Subcutaneous adipose tissue (tissue), 4 donors: Measurements from ENCODE around the gene FAM81A. TPM values are rescaled to one million over a fixed set of nuclear protein-coding genes. Genes with fewer than 3 reads are reported as not detected.

Experiments
- total RNA-seq, 4 donors: library from RNA; depleted of rRNA; stranded (reverse); fragments of >200 nt; gene quantifications; one replicate each; pipeline ENCODE4 v1.1.0, GENCODE V29; 2016
- TF ChIP-seq, protein P1 (sequence below): fragments of 450-650 bp; IDR thresholded peaks from one replicate; pipeline ENCODE4 v1.5.1; 2016; ENCODE audit warnings: low read depth, mild to moderate bottlenecking, control low read depth, antibody characterized with exemption, moderate library complexity

FAM81A gene
- total RNA-seq, 4 donors from 2014 or later = 0.16 to 2.2 (median 0.22) TPM; not detected in 1

DNA sequence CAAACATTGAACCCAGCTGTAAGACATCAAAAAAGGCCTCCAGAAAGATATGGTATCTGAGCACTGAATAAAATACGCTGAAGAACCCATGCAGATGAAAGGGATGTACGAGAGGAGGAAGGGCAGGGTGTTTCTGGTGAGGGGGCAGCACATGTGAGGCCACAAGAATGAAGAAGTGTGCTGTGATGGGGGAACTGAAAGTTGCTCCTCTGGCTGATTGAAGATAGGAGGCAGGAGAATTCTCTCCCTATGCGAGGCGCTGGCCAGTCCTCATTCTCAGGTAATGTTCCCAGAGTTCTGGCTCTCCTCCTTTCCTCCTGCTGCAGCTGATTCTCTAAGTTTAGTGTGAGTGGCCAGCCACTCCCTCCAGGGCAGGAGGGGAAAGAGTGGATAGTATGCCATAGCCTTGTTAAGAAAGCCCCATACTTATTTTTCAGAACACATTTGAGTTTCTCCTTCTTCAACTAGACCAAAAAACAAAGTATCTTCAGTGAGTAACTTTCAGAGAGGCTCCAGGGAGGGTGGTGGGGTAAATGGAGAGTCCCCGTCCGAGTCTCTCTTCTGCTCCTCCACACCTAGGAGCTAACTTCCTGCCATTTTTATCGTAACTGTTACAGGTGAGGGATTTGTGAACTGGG lies 38.4 kb upstream of the FAM81A start:
- TF ChIP-seq, protein P1, sequence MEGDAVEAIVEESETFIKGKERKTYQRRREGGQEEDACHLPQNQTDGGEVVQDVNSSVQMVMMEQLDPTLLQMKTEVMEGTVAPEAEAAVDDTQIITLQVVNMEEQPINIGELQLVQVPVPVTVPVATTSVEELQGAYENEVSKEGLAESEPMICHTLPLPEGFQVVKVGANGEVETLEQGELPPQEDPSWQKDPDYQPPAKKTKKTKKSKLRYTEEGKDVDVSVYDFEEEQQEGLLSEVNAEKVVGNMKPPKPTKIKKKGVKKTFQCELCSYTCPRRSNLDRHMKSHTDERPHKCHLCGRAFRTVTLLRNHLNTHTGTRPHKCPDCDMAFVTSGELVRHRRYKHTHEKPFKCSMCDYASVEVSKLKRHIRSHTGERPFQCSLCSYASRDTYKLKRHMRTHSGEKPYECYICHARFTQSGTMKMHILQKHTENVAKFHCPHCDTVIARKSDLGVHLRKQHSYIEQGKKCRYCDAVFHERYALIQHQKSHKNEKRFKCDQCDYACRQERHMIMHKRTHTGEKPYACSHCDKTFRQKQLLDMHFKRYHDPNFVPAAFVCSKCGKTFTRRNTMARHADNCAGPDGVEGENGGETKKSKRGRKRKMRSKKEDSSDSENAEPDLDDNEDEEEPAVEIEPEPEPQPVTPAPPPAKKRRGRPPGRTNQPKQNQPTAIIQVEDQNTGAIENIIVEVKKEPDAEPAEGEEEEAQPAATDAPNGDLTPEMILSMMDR = no peak

DNA sequence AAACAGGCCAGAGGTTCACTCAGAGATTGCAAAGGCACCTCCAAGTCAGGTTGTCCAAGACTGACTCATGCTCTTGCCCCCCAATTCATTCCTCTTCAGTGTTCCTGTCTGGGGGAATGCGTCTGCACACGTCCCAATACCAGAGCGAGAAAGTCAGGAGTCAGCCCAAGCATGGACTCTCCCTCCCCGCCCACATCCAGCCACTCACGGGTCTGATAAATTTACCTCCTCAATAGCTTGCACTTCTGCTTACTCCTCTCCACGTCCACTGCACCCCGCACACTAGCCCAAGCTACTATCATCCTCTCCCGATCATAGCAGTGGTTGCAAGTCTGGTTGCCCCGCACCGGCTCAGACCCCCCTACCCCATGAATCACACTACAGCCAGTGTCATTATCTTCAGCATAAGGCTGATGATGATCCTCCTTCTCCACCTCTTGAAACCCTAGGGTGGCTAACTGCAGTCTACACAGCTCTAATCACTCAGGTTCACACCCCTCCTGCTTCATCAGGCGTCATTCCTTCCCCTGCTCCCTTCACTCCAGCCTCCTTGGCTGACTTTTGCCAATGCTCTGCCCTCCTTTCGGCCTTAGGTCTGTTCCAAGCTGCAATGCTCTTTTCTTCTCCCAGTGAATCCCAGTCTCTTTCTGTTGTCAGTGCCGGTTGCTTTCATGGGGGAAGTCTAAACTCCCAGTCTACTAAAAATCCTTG lies 37.7 kb upstream of the FAM81A start:
- TF ChIP-seq, protein P1 = no peak

DNA sequence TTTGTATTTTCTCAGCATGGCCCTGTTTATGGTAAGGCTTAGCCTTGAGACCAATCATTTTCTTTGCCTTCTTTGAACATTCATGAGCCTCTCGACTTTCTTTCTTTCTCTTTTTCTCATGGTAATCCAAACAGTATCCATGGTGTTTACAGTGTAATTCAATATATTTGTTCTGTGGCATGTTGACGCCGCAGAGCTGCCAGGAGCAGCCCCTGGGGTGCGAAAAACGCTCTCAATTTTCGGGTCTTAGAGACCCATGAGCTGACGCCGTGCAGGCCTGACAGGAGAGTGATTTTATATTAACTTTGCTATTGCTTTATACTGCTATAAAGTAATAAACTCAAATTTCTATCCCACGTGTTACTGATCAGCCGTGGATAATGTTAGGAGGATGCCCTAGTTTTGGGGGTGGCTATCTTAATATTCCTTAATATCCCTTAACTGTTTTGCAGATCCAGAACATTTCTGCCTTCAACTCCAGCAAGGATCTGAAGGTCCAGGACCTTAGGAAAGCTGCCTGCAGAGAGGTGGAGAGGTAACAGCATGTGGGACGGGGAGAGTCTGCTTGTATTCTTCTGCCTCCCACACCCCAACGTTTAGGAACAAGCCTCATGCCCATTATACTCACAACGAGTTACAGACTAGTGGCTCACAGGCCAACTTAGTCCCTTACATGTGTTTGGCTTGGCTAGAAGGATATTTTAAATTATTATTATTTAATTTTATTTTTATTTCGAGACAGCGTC lies 36.0 kb upstream of the FAM81A start:
- TF ChIP-seq, protein P1 = no peak

DNA sequence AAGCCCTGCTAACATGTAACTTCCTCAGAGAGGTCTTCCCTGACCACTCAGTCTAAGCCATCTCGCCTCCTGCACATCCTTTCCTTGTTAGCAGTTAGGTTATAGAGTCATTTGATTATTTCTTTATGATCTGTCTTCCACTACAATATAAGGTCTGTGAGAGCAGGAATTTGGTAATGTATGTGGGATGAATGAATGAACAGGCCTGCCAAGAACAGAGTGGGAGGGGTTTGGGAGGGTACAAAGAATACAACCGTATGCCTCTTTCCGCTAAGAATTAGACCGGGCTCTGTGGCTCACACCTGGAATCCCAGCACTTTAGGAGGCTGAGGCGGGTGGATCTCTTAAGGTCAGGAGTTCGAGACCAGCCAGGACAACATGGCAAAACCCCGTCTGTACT lies 32.9 kb upstream of the FAM81A start:
- TF ChIP-seq, protein P1 = no peak

DNA sequence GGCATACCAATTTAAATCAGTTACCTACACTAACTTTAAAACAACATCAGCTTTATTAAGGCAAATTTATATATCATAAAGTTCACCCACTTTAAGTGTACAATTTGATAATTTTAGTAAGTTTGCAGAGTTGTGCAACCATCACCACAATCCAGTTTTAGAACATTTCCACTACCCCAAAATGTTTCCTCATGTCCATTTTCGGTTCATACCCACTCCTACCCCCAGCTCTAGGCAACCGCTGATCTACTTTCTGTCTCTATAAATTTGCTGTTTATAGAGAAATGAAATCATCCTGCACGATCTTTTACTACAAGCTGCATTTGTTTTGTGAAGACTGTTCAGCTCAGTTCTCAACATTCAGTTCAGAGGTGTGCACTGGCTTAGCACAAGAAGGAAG lies 31.5 kb upstream of the FAM81A start:
- TF ChIP-seq, protein P1 = no peak

DNA sequence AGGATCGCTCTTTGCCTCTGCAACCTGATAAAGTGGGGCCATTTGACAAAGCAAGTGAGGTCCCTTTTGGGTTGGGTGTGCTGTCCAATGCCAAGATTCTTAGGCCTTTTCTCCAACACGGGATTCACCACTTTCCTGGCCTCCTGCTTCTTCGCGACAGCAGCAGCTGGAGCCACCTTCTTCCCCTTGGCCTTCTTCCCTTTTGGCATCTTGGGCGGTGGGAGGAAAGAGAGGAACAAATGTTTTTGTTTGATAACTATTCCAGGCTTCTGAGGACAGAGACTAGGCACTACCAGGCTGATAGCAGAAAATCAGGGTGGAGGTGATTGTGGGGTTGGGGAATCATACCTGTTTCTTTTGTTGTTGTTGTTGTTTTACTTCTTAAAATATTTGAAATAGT lies 30.0 kb upstream of the FAM81A start:
- TF ChIP-seq, protein P1 = no peak

DNA sequence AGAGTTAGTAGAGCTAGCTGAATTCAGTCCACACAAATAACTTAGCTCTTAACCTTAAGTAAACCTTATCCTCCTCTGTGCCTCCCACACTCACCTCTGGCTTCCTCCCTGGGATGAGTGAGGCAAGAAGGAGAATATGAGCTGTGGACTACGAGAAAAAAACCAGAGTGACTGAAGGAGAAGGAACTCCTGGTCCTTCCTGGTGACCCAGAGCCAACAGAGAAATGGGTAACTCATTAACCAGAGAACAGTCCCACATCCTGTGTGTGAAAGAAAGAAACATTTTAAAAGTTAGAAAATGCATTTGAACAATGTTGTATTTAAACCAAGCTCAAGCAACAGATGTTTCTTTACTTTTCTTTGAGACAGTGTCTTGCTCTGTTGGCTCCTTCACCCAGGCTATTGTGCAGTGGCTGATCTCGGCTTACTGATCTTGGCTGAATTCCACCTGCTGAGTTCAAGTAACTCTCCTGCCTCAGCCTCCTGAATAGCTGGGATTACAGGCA lies 27.5 kb upstream of the FAM81A start:
- TF ChIP-seq, protein P1 = no peak
